ENCODE measurements around the gene FBN1.

Gene FBN1

GRCh38 chr15:48653216-48653615 is 7.7 kb upstream of the FBN1 start:
- no peak for TF ChIP-seq CTCF (IDR thresholded peaks at IDR 0.05; ENCODE audit: insufficient read depth, low read depth, low read length, missing control alignments)
- no peak for DNase-seq (ENCODE audit: low read depth)
- no peak overlapping the region for H3K4me3 ChIP-seq (ENCODE audit: low read length)

DNA sequence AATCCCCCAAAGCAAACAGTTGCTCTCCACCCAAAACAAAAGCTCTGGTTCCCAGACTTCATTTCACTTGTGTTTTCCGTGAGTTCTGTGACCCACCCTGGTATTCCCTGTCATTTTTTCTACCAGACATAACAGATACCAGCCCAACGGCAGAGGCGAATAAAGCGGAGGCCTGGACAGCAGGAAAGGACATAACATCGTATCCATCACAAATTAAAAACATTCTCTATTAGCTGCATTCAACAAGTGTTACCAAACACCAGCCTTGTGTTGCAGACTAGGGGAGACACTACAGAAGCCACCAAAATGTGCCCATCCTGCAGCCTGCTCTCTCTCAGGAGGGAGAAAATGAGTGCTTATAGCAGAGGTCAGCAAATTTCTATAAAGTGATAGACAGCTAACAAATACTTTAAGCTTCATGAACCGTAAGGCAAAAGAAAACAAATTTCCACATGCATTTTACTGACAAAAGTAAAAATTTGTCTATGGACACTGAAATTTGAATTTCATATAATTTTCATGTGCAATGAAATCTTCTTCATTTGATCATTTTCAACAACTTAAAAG is 7.1 kb upstream of the FBN1 start:
- DNase-seq (ENCODE audit: low read depth) = no peak

DNA sequence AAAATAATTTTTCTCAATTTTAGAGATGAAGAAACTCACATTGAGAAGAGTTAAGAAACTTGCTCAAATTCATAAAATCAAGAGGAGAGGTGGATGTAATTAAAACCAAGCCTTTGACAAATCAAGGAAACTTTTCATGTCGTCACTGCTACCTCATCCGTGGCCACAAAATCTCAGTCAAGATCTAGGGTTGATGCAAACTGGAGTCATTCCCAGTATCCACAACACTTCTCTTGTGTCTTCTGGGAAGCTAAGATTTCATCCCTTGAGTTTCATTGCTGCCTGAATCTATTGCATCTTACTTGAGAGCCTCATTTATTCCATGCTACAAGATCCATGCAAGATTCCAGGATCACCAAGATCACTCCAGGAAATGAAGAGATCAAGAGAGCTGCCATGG is 5.4 kb upstream of the FBN1 start:
- no peak for DNase-seq (ENCODE audit: low read depth)
- no peak overlapping the region for H3K4me3 ChIP-seq (ENCODE audit: low read length)
- TF ChIP-seq CTCF (IDR thresholded peaks at IDR 0.05; ENCODE audit: insufficient read depth, low read depth, low read length, missing control alignments) = no peak

More for the DNA sequence above, 7.1 kb upstream of the FBN1 start:
- no peak overlapping the region for H3K4me3 ChIP-seq (ENCODE audit: low read length)
- no peak for TF ChIP-seq CTCF (IDR thresholded peaks at IDR 0.05; ENCODE audit: insufficient read depth, low read depth, low read length, missing control alignments)

DNA sequence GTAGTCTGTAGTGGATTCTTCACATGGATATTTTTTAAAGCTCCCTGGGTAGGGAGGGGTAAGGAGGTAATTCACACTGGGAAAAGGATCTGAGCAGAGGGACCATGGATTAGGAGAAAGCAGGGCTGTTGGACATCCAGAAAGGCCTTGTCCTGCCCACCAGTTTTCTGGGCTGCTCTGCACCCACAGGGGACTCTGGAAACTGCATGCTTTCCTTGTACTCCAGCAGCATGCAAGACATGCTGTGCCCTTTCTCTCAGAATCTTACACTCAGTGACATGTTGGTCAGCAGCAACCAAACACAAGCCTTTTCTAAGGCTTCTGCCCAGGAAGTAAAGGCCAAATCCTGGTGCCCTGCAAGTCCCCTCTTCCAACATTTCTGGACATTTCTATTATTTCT is 2.5 kb upstream of the FBN1 start:
- H3K4me3 ChIP-seq (ENCODE audit: low read length) = no peak overlapping the region
- DNase-seq (ENCODE audit: low read depth) = no peak
- TF ChIP-seq CTCF (IDR thresholded peaks at IDR 0.05; ENCODE audit: insufficient read depth, low read depth, low read length, missing control alignments) = no peak

GRCh38 chr15:48646331-48646730 is 822 bp upstream of the FBN1 start:
- DNase-seq (ENCODE audit: low read depth) = no peak
- no peak for TF ChIP-seq CTCF (IDR thresholded peaks at IDR 0.05; ENCODE audit: insufficient read depth, low read depth, low read length, missing control alignments)
- no peak overlapping the region for H3K4me3 ChIP-seq (ENCODE audit: low read length)

DNA sequence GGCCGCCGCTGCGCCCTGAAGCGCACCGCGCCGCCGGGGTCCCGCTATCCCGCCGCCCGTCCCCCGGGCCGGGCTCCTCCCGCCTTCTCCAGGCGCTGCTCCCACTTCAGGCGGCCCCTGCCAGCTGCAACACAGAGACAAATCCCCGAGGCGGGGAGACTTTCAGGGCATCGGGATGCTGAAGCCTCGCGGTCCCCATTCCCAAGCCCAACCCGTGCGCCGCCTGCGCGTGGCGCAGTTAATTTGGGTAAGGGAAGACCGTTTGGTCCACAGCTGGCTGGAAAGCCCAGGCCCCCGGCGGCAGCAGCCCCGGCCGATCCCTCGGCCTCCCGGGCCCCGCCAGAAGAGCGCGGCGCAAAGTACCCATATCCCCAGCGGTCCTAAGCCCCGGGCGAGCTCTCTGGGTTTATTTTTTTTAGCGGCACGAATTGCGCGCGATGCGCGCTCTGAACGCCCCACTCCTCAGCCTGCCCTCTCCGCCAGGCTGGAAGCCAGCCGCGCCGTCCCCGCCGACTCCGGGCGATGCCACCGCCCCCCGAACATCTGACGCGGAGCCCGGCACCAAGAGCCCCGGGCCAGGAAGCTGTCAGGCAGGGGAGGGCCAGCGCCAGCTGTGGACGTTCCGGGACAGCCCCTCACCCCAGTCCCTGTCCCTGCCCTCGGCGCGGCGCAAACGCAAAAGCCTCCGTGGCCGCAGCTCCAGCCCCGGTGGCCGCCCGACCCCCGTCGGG is 517 bp downstream of the FBN1 start:
- peak; percentile 53 for DNase-seq (ENCODE audit: low read depth)
- peak overlapping the region; percentile 48 for H3K4me3 ChIP-seq (ENCODE audit: low read length)
- no peak for TF ChIP-seq CTCF (IDR thresholded peaks at IDR 0.05; ENCODE audit: insufficient read depth, low read depth, low read length, missing control alignments)

DNA sequence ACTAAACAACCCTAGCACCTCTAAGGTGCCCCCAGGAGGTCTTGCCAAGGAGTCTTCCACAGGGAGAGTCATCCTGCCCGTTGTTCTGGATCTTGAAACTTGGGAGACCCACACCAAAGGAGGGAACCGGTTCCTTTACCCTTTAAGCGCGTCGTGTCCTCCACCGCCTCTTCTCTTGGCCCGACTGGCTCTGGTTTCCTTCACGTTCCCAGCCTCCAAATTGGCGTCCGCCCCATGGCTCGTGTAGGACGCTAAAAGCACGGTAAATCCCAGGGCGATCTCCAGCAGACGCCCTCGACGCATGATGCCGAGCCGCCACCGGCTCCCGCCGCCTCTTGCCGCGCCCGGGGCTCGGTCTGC is 1.1 kb downstream of the FBN1 start:
- H3K4me3 ChIP-seq (ENCODE audit: low read length) = peak overlapping the region; percentile 16
- DNase-seq (ENCODE audit: low read depth) = peak; percentile 24
- TF ChIP-seq CTCF (IDR thresholded peaks at IDR 0.05; ENCODE audit: insufficient read depth, low read depth, low read length, missing control alignments) = no peak

Data from epithelial cell of esophagus (primary cell).